GM06990 (cell line): Measurements from ENCODE around the gene TRPC6.

Experiments used
- DNase-seq: peaks from one replicate; pipeline ENCODE4 v3.0.0-alpha.2; 2011; ENCODE audit not compliant: insufficient read length; ENCODE audit errors: extremely low read depth
- H3K27me3 ChIP-seq: replicated peaks from 2 replicates; pipeline ENCODE4 v1.6.0; 2011; ENCODE audit warnings: low read length; ENCODE audit not compliant: control insufficient read depth, insufficient read depth
- H3K36me3 ChIP-seq: 2 replicates; pipeline ENCODE4 v1.5.1; 2011; ENCODE audit warnings: low read length; ENCODE audit not compliant: control insufficient read depth, insufficient read depth
- H3K4me3 ChIP-seq: replicated peaks from 2 replicates; pipeline ENCODE4 v1.5.1; 2011; ENCODE audit warnings: low read depth, mild to moderate bottlenecking, control low read depth, low read length
- CTCF ChIP-seq: IDR thresholded peaks from 2 replicates; pipeline ENCODE4 v1.5.1; 2011; ENCODE audit warnings: low read length, control low read depth, mild to moderate bottlenecking, inconsistent platforms; ENCODE audit not compliant: insufficient read depth, poor library complexity, severe bottlenecking

TRPC6 gene

GRCh38 chr11:101497291-101497690 lies 86.5 kb downstream of the TRPC6 start:
- Histone ChIP-seq H3K27me3 (no peaks in the 10 kb centered on the region), H3K4me3 (no peak overlapping the region), H3K36me3 (no peaks in the 10 kb centered on the region)
- no peak for TF ChIP-seq CTCF
- DNase-seq = no peak

GRCh38 chr11:101487775-101488174 lies 96.0 kb downstream of the TRPC6 start:
- H3K36me3 ChIP-seq = no peaks in the 10 kb centered on the region
- no peaks in the 10 kb centered on the region for H3K27me3 ChIP-seq
- H3K4me3 ChIP-seq = no peak overlapping the region
- no peak for TF ChIP-seq CTCF
- DNase-seq = no peak

- H3K4me3 ChIP-seq = no peak overlapping the region
- no peak for DNase-seq
- no peaks in the 10 kb centered on the region for H3K36me3 ChIP-seq
- no peaks in the 10 kb centered on the region for H3K27me3 ChIP-seq
- no peak for TF ChIP-seq CTCF
These were observed 101.2 kb downstream of the TRPC6 start for GRCh38 chr11:101482556-101483124.

- no peaks in the 10 kb centered on the region for H3K36me3 ChIP-seq
- no peak for TF ChIP-seq CTCF
- no peak overlapping the region for H3K4me3 ChIP-seq
- H3K27me3 ChIP-seq = no peaks in the 10 kb centered on the region
- no peak for DNase-seq
These were observed 105.0 kb downstream of the TRPC6 start for GRCh38 chr11:101478587-101479369.

GRCh38 chr11:101477926-101478325 lies 105.9 kb downstream of the TRPC6 start:
- no peak for TF ChIP-seq CTCF
- no peak overlapping the region for H3K4me3 ChIP-seq
- DNase-seq = no peak
- H3K36me3 ChIP-seq = no peaks in the 10 kb centered on the region
- H3K27me3 ChIP-seq = no peaks in the 10 kb centered on the region

- no peak for TF ChIP-seq CTCF
- Histone ChIP-seq H3K4me3 (no peak overlapping the region), H3K27me3 (no peaks in the 10 kb centered on the region), H3K36me3 (no peaks in the 10 kb centered on the region)
- no peak for DNase-seq
These were observed 107.6 kb downstream of the TRPC6 start for GRCh38 chr11:101476191-101476590.
